Sciatic nerve (tissue), 2 donors: Measurements from ENCODE around the gene COL18A1. TPM values are rescaled to one million over a fixed set of nuclear protein-coding genes. Genes with fewer than 3 reads are reported as not detected.
A peak's percentile ranks its signal among the peaks of the same experiment; 100 is the strongest.

Experiments
- ATAC-seq: fragments of 200-7000 bp; cut with Tn5 transposase; one replicate; pipeline ENCODE4 v1.9.1; 2020; ENCODE audit warnings: mild to moderate bottlenecking, moderate library complexity
- DNase-seq: peaks from one replicate; pipeline ENCODE4 v3.0.0-alpha.2; 2020; ENCODE audit warnings: low spot score
- intact Hi-C: fragments of 100-400 bp; cut with DNase I; formaldehyde crosslinking; loops from one replicate; pipeline ENCODE4 v1.14.2; 2022
- total RNA-seq: library from RNA; stranded (reverse); fragmentation: NEBNext Ultra II Directional; extraction: Animal tissue kit (Norgen Biotek cat#: 25700); gene quantifications from one replicate; pipeline ENCODE4 v1.2.1, GENCODE V29; 2021
- donor health status: DM: no; HTN: no; CAD: no.
- donor health status: DM: no; HTN: no; CAD: no.

The COL18A1 gene
- total RNA-seq, 1 donor from 2014 or later, result 129 TPM

GRCh38 chr21:45381036-45381787 is 23.8 kb upstream of the COL18A1 start:
- peak; percentile 53 for DNase-seq
- intact Hi-C loops, result no loop called here
- no peak for ATAC-seq

- intact Hi-C loops, result no loop called here
- DNase-seq, result peak; percentile 48
- ATAC-seq, result no peak
Measured at GRCh38 chr21:45381865-45382696, 22.9 kb upstream of the COL18A1 start.

GRCh38 chr21:45382697-45382997 is 22.3 kb upstream of the COL18A1 start:
- ATAC-seq (no peak), DNase-seq (peak; percentile 31)

GRCh38 chr21:45383111-45383614 is 21.8 kb upstream of the COL18A1 start:
- DNase-seq, result peak; percentile 46
- intact Hi-C loops, result no loop called here
- no peak for ATAC-seq

More at GRCh38 chr21:45382697-45382997, 22.3 kb upstream of the COL18A1 start:
- intact Hi-C loops, result no loop called here

GRCh38 chr21:45383615-45384201 is 21.3 kb upstream of the COL18A1 start:
- ATAC-seq (no peak), DNase-seq (peak; percentile 55)
- intact Hi-C loops, result no loop called here

GRCh38 chr21:45384656-45385548 is 20.1 kb upstream of the COL18A1 start:
- ATAC-seq, result no peak
- intact Hi-C loops, result no loop called here
- peak; percentile 37 for DNase-seq

DNA sequence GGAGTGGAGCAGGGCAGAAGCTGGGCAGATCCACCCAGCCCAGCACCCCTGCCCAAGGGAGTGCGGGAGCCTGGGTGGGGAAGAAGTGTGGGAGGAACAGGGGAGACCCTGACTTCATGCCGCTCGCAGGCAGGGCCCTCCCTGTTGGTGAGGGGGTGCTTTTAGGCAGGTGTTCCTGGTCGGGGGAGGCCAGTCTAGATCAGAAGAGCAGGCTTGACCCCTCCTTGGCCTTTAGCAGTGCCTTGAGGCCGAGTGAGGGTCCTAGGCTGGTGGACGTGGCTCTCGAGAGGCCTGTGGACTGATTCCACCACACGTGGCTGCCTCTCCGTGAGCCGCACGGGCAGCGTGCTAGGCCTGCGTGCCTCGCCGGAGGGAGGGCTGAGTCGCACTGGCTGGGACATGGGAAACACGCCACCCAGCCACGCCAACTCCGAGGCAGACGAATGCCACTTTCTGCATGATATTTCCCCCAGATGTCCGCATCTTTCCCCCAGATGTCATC is 19.4 kb upstream of the COL18A1 start:
- ATAC-seq (no peak), DNase-seq (peak; percentile 42)
- intact Hi-C loops, result no loop called here

DNA sequence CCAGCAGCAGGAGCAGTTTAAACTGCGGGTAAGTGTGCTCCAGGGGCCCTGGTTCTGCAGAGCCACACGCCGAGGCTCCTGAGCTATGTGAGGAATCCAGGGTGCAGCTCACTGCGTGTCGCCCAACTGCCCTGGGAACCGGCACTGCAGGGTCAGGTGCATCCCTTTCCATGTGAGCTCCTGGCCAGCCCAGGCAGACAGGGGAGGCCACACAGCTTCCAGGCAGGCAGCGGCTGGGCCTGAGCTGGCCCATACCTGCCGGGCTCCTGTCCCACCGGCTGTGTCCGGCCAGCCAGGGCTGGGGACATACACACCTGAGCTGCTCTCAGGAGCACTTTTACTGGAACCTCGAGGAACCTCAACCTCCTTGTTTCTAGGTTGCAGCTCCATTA is 18.6 kb upstream of the COL18A1 start:
- DNase-seq (peak; percentile 48), ATAC-seq (no peak)
- intact Hi-C loops, result no loop called here

- intact Hi-C loops, result no loop called here
- ATAC-seq (peak; percentile 74), DNase-seq (peak; percentile 69)
Measured at GRCh38 chr21:45386728-45387371, 18.1 kb upstream of the COL18A1 start.

- intact Hi-C loops, result no loop called here
- DNase-seq (peak; percentile 43), ATAC-seq (no peak)
Measured at GRCh38 chr21:45387506-45387905, 17.5 kb upstream of the COL18A1 start.

GRCh38 chr21:45388011-45388521 is 16.9 kb upstream of the COL18A1 start:
- ATAC-seq (peak; percentile 25), DNase-seq (peak; percentile 54)
- intact Hi-C loops, result no loop called here

- DNase-seq (peak; percentile 47), ATAC-seq (no peak)
- intact Hi-C loops, result no loop called here
Measured at GRCh38 chr21:45388611-45389296, 16.2 kb upstream of the COL18A1 start.

GRCh38 chr21:45390121-45390751 is 14.7 kb upstream of the COL18A1 start:
- ATAC-seq (no peak), DNase-seq (peak; percentile 43)
- intact Hi-C loops, result no loop called here

- intact Hi-C loops, result no loop called here
- no peak for ATAC-seq
- DNase-seq, result peak; percentile 54
Measured at GRCh38 chr21:45390831-45391742, 13.9 kb upstream of the COL18A1 start.

DNA sequence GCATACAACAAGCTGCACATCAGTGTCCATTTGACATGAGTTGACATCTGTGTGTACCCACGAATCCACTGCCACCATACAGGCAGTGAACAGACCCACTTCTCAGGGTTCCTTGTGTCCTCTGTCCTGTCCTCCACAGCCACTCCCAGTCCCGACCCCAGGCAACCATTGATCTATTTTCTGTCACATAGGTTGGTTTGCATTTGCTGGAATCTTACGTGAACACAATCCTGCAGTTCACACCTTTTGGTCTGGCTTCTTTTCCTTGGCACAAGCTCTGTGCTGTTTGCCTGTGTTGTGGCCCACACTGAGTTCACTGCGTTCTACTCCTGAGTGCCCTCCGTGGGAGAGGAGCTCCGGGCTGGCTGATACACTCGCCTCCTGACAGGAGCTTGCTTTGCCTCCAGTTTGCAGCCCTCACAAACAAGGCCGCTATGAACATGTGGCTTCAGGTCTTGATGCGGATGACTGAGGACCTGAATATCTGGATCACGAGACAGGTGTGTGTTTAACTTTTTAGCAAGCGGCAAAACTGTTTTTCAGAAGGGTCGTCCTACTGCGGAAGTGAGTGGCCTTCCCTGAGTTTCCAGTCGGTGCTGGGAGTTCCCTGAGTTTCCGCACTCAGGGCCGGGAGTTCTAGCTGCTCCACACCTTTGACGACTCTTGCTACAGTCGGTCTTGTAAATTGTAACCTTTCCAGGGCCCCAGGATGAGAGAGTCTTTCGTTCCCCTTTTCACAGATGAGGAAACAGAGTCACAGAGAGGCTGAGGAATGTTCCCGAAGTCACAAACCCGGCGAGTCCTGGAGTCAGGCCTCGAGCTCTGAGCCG is 13.0 kb upstream of the COL18A1 start:
- intact Hi-C loops, result no loop called here
- no peak for ATAC-seq
- DNase-seq, result peak; percentile 42
